Measurements from ENCODE around the gene KCNA4.
"Not testable (repeated sequence)": the region's sequence is repeated elsewhere in the genome, so short reads cannot be mapped to it uniquely, and the experiment has no call there.

Gene KCNA4

GRCh38 chr11:29989174-29989970 lies 27.5 kb downstream of the KCNA4 start:
- DNase-seq = no peak

- DNase-seq = no peak
Measured at GRCh38 chr11:29985248-29985647, 31.6 kb downstream of the KCNA4 start.

- DNase-seq = no peak
Measured at GRCh38 chr11:29984544-29984943, 32.3 kb downstream of the KCNA4 start.

GRCh38 chr11:29978549-29978948 lies 38.3 kb downstream of the KCNA4 start:
- DNase-seq = no peak

- not testable (repeated sequence) for DNase-seq
Measured at GRCh38 chr11:29975580-29975979, 41.2 kb downstream of the KCNA4 start.

GRCh38 chr11:29963796-29964195 lies 53.0 kb downstream of the KCNA4 start:
- no peak for DNase-seq

- DNase-seq = no peak
Measured at GRCh38 chr11:29963036-29963435, 53.8 kb downstream of the KCNA4 start.

- DNase-seq = no peak
Measured at GRCh38 chr11:29962243-29962642, 54.6 kb downstream of the KCNA4 start.

Data from cortex of kidney (tissue), 1 donor.